Measurements from ENCODE around the gene CYP17A1.
"Not testable (repeated sequence)": the region's sequence is repeated elsewhere in the genome, so short reads cannot be mapped to it uniquely, and the experiment has no call there.

Gene CYP17A1

GRCh38 chr10:102834143-102834542, 3.1 kb downstream of the CYP17A1 start:
- no peak for DNase-seq

DNA sequence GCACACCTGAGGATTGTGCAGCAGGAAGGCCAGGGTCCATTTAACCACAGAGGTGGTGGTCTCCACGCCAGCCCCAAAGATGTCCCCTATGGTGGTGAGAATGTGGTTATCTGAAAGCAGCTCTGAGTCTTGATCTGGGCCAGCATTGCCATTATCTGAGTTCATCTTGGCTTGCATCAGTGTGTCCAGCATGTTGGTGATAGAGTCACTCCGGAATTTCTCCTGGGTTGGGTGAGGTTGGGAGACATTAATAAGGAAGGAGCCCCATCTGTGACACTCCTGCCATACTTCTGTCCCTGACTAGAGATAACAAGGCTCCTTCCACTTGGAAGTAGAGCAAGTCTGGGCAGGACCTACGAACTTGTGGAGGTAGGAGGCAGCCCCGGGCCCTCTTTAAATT, 4.2 kb downstream of the CYP17A1 start:
- no peak for DNase-seq

DNA sequence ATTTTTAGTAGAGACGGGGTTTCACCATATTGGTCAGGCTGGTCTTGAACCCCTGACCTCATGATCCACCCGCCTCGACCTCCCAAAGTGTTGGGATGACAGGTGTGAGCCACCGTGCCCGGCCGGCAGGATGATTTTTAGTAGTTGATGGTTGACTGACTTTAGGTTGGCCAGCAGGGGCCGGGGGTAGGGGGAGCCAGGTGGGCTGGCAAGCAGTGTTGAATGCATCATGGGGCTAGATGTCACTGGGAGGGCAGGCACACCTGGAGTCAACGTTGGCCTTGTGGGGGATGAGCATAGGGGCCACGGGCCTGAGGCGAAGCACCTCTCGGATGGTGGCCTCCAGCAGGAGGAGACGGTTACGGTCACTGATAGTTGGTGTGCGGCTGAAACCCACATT, 5.0 kb downstream of the CYP17A1 start:
- no peak for DNase-seq

DNA sequence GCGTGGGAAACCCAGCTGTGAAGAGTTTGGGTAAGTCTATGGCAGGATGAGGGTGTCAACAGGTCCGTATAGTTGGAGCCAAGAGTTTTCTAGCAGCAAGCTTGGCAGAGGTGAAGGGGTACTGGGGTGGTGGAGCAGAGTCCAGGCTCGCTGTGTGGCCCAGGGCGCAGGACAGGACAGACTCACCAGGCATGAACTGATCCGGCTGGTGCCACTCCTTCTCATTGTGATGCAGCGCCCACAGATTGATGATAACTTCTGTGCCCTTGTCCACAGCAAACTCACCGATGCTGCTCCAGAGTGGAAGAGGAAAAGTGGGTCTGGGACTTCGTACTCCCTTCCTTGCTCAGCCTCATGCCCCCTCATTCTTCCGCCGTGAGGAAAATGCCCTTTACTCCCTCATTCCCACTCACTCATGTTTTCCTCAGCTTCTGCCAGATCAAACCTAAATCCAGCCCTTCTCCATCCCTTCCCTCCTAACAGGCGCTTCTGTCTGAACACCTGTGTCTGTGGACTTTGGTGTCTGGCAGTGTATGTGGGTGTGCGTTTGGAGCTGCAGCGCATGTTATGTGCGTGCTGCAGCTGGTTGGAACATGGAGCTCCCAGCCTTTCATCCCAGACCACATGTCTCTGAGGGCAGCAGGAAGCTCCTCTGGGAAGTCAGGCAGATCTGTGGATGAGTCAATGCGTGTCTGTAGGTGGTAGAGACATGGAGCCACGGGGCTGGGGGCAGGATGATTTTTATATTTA, 5.7 kb downstream of the CYP17A1 start:
- DNase-seq = no peak

GRCh38 chr10:102827597-102827975, 9.6 kb downstream of the CYP17A1 start:
- no peak for DNase-seq

GRCh38 chr10:102826148-102826796, 10.9 kb downstream of the CYP17A1 start:
- no peak for DNase-seq

GRCh38 chr10:102824664-102825063, 12.5 kb downstream of the CYP17A1 start:
- DNase-seq = no peak

GRCh38 chr10:102822222-102822621, 15.0 kb downstream of the CYP17A1 start:
- DNase-seq = no peak

DNA sequence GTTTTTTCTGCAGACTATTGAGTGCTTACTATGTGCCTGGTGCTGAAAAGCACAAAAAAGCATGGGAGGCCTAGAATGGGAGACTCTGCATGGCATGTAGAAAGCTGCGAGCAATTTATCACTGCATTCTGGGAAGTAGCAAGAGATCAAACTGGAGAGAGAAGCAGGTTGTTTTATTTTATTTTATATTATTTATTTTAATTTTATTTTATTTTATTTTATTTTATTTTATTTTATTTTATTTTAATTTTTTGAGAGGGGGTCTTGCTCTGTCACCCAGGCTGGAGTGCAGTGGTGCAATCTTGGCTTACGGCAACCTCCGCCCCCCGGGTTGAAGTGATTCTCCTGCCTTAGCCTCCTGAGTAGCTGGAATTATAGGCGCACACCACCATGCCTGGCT, 17.2 kb downstream of the CYP17A1 start:
- not testable (repeated sequence) for DNase-seq

- DNase-seq = no peak
These were observed 18.2 kb downstream of the CYP17A1 start for GRCh38 chr10:102819054-102819453.

- no peak for DNase-seq
These were observed 20.0 kb downstream of the CYP17A1 start for GRCh38 chr10:102817175-102817574.

DNA sequence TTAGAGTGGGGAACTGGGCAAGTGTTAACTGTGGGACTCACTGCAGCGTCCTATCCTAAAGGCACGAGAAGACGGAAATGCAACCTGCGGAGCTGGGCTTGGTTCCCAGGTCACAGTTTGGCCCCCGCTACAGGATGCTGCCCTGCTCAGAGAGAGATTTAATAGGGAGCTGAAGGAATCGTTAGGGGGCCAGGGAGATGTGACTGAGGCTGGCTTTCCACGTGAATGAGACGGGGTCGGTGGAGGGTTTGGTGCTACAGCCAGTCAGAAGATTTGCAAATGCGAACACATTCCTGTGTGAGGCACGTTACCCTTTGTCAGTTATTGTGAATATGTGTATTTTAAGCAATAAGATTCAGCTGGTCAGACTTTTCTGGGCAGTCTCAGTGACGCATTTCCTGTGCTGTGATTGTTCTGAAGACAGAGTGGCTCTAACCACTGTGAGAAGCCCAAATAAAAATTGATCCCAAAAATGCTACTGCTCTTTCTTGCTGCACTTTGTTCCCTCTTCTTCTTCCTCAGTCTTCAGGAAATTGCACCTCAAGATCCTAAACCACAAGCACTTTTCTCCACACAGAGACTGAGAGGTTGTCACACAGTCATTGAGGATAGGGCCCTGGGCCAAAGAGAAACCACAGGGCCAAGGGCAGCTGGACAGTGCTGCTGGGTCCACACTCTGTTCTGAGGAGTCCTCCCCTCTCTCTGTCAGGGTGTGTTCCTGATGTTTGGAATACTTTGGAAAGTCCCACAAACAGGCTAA, 21.2 kb downstream of the CYP17A1 start:
- no peak for DNase-seq

DNA sequence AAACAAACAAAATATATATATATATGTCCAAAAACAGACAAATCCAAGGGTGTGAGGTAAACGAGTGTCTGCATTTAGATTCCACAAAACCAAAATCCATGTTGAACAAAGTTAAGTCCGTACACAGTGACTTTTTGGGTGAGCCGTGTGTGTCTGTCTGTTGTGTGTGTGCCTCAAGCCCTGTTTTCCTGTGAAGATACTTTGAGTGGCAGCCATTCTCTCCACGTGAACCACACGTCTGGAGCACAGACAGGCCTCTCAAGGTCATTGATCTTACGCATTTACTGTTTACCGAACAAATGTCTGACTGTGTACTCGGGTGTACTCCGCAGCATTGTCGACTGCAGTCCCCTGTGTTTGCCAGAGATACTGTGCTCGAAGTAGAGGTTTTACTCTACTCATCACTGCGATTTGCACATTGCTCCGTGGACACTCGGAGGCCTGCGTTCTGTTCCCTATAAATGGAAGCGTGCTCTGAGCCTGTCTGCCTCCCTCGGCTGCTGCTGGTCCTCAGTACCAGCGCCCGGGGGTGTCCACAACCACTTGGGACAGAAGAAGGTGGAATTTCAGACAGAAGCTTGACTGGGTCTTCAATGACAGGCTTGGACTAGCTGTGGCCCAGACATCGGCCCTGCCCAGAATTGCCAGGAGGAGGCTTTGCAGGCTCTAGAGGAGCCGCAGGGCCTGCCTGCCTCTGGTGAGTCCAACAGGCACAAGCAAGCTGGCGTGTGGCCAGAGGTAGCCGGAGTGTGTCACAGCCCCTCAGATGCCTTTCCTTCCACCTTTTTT, 22.1 kb downstream of the CYP17A1 start:
- no peak for DNase-seq

- DNase-seq = no peak
These were observed 22.8 kb downstream of the CYP17A1 start for GRCh38 chr10:102814453-102814871.

DNA sequence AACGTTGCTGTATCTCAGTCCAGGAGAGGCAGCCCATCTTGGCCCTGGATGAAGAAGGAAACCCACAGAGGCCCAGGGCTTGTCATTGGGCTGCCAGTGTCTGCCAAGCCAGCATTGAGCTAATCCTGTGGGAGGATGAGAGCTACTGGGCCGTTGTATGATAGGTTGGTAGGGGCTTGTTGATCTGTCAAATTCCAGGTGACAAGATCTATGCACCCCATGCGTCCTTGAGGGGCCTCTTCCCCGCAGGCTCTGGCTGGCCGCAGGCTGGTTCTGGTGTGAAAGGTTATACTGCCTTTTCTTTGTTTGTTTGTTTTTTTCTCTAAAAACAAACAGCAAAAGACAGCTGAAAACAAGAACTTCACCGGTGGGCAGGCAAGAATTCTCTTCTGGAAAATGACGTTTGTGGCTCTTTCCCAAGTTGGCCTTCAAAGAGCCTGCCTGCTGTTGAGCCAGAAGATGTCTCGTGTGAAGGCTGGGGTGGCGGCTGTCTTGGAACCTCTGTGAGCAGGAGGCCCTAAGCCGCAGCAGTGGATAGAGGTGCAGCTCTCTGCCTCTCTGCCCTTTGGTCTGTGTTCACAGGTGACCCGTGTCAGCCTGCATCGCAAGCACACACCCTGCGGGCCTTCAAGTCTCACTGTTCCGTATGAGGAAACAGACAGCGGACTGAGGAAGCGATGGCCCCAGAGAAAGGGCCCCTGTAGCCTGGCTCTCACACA, 23.3 kb downstream of the CYP17A1 start:
- DNase-seq = no peak

- DNase-seq = no peak
These were observed 24.1 kb downstream of the CYP17A1 start for GRCh38 chr10:102813017-102813541.

DNA sequence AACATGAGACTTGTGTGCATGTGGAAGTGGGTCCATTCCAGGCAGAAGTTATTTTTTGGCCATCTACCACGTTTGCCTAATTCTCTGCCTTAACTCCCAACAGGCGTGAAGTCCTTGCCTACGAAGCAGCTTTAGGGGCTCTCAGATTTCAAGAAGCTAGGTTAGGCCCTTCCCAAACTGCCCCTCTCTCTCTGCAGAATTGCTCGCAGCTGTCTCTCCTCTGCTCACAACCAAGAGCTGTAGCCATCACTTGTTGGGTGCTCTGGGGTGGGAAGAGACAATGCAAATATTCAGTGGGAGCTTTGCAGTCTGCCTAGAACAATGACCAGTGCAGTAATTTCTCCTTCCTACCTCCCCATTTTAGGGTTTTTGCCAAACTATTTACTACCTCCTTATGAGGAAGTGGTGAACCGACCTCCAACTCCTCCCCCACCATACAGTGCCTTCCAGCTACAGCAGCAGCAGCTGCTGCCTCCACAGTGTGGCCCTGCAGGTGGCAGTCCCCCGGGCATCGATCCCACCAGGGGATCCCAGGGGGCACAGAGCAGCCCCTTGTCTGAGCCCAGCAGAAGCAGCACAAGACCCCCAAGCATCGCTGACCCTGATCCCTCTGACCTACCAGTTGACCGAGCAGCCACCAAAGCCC, 24.9 kb downstream of the CYP17A1 start:
- DNase-seq = no peak

- no peak for DNase-seq
These were observed 25.9 kb downstream of the CYP17A1 start for GRCh38 chr10:102811346-102811745.

DNA sequence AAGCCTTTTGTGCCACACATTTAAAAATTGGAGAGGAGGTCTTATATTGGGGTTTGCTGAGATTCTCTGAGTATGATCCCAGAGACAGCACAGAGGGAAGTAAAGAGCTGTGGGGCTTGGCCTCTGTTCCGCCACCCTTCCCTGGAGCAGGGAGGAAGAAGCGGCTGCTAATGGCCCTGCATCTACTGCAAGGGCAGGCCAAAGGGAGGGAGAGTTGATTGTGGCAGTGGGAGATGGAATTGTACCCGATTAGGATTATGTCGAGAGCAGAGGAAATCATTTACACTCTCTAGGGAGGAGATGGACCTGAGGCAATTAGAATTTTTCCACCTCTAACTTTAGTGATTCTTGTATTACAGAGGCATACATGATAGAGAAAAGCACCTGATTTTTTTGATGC, 28.8 kb downstream of the CYP17A1 start:
- no peak for DNase-seq

- no peak for DNase-seq
These were observed 32.7 kb downstream of the CYP17A1 start for GRCh38 chr10:102804382-102805055.

DNA sequence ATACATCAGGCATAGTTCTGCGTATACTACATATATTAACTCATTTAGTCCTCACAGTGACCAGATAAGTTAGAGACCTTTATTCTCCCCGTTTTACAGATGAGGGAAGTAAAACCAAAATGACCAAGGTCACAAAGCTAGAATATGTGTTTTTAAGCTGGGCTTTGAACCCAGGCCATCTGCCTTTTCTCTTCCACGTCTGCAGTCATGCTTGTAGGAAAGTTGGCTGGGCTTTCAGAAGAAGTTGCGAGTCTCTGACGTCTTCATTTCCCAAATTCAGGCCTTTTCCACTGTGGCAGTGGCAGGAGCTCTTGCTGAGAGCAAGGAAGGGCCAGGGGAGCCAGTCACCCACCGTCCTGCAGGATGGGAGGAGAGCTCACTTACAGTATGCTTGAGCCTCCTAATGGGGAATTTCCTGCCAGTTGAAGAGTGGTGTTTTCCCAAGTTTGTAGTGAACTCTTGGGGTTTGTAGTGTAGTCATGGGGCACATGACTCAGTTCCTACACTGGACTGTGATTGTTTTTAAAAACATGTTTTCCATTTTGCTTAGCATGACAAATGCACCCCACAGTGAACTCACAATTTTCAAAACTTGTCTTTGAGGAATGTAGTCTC, 34.2 kb downstream of the CYP17A1 start:
- no peak for DNase-seq

Measured in activated T-cell treated with anti-CD3 and anti-CD28 coated beads, Interleukin-2, amount 50 U/mL, for 1 hour (primary cell).